ENCODE results near the gene RDH16. TPM values are rescaled to one million over a fixed set of nuclear protein-coding genes. Genes with fewer than 3 reads are reported as not detected.
"Not testable (repeated sequence)": the region's sequence is repeated elsewhere in the genome, so short reads cannot be mapped to it uniquely, and the experiment has no call there.

RDH16 gene
- total RNA-seq, 4 donors from 2014 or later = 0.38 to 4.5 (median 2.1) TPM

DNA sequence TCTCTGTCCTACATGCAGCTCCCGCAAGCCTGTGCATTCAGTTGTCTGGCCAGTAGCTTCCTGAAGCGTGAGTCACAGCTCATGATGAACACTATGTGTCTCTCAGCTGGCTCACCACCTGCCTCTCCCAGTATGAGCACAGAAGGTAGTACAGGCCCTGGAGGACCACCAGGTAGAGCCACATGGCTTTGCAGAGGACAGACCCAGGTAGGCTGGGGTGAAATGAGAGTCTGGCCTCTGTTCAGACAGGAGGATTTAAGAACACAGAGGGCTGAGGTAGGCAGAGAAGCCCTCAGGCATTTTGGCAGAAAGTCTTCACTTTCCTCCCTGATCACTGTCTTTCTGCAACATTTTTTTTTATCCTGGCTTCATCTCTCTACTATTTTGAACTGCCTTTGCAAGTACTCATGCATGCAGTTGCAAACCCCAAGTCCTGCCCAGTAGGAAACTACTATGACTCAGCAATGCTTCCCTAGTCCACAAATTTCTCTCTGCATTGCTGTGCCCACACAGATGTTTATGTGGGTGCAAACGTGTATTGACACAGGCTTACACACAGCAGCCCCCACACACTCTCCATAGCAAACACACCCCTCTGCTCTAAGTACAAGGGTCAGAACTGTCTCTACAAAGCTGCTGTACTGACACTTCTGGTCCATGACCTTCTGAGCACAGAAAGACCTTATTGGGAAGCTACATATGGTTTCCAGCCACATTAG lies 15.9 kb downstream of the RDH16 start:
- no peak for DNase-seq
- peak overlapping the region; percentile 16 to 73 (median 52) for H3K27ac ChIP-seq
- H3K4me1 ChIP-seq = peaks cover 0 to 18% (median 10%) of the 10 kb centered on the region in 3 donors
- H3K36me3 ChIP-seq = no peaks in the 10 kb centered on the region
- no peaks in the 10 kb centered on the region for H3K27me3 ChIP-seq
- 0% methylated on average over 1 of the region's 3 CpGs for WGBS, 2 donors
- H3K4me3 ChIP-seq = no peak overlapping the region
- TF ChIP-seq POLR2A (IDR thresholded peaks at IDR 0.05) = no peak
- TF ChIP-seq, protein P1, sequence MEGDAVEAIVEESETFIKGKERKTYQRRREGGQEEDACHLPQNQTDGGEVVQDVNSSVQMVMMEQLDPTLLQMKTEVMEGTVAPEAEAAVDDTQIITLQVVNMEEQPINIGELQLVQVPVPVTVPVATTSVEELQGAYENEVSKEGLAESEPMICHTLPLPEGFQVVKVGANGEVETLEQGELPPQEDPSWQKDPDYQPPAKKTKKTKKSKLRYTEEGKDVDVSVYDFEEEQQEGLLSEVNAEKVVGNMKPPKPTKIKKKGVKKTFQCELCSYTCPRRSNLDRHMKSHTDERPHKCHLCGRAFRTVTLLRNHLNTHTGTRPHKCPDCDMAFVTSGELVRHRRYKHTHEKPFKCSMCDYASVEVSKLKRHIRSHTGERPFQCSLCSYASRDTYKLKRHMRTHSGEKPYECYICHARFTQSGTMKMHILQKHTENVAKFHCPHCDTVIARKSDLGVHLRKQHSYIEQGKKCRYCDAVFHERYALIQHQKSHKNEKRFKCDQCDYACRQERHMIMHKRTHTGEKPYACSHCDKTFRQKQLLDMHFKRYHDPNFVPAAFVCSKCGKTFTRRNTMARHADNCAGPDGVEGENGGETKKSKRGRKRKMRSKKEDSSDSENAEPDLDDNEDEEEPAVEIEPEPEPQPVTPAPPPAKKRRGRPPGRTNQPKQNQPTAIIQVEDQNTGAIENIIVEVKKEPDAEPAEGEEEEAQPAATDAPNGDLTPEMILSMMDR (IDR thresholded peaks at IDR 0.05) = no peak
- intact Hi-C loops (cut with DNase I) = no loop called here
- H3K9me3 ChIP-seq = no peaks in the 10 kb centered on the region

DNA sequence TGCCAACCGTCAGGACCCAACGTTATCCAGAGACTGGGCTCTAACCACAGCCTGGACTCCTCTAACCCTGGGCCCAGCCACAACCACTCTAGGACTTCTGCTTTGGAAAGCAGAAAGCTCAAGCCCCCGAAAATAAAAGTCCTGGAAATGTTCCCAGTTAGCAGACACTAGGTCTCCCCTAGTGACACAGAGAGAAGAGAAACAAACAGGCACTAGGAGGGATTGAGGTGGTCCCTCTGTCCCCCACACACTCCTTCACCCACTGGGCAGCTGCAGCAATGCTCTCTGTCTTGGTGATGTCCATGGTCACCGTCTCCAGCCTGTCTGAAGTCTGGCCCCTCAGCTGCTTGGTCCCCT lies 16.5 kb downstream of the RDH16 start:
- WGBS, 2 donors = no CpG with 5 or more reads among the region's 4 CpGs
- H3K9me3 ChIP-seq; H3K36me3 ChIP-seq; H3K27ac ChIP-seq; intact Hi-C loops (cut with DNase I); H3K27me3 ChIP-seq; DNase-seq; H3K4me3 ChIP-seq: not testable (repeated sequence)
- H3K4me1 ChIP-seq = peaks cover 0 to 18% (median 10%) of the 10 kb centered on the region in 3 donors

DNA sequence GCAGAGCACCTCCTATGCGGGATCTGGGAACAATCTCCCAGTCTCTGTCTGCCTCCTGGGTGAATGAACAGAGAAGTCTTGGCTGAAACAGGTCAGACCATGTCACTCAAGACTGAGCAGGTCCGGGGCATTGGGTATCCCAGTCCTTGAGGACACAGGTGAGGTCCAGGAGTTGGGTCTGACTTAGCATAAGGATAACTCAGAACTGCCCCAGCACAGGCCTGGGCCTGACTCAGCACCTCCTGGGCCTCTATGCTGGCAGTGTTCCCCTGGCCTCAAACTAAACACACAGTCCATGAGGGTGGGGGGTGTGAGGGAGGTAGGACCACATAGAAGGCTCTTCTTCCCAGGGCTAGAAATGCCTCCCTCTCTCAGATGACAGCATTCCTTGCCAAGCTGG lies 21.7 kb downstream of the RDH16 start:
- Histone ChIP-seq H3K4me3 (no peak overlapping the region), H3K9me3 (no peaks in the 10 kb centered on the region), H3K36me3 (no peaks in the 10 kb centered on the region), H3K27me3 (no peaks in the 10 kb centered on the region), H3K27ac (peak overlapping the region in 2 of 4 donors; percentile 50 to 75), H3K4me1 (peaks cover 19 to 52% (median 28%) of the 10 kb centered on the region in 3 donors)
- 32 to 58% methylated on average over 2 of the region's 2 CpGs for WGBS, 2 donors
- intact Hi-C loops (cut with DNase I) = no loop called here
- TF ChIP-seq, protein P1 (IDR thresholded peaks at IDR 0.05) = no peak
- no peak for TF ChIP-seq POLR2A (IDR thresholded peaks at IDR 0.05)
- DNase-seq = no peak

DNA sequence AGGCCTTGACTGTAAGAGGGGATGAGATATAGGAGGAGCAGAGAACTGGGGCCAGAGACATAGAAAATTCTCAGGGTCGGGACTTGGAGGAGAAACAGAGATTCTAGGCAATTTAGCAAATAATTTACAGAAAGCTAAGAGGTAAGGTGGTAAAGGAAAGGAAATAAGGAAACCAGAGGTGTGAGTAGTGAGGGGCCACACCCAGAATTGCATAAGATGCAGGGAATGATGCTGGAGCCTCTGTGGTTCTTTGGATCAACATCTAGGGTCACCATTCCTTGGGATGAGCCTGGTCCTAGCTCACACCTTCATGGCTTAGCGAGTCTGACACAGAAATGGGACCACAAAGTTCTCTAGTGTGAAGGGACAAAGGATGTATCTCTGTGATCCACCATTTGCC lies 22.3 kb downstream of the RDH16 start:
- no peak for DNase-seq
- no peaks in the 10 kb centered on the region for H3K9me3 ChIP-seq
- TF ChIP-seq, protein P1 (IDR thresholded peaks at IDR 0.05) = no peak
- no peak for TF ChIP-seq POLR2A (IDR thresholded peaks at IDR 0.05)
- H3K27me3 ChIP-seq = no peaks in the 10 kb centered on the region
- H3K4me1 ChIP-seq = peaks cover 19 to 57% (median 28%) of the 10 kb centered on the region in 3 donors
- intact Hi-C loops (cut with DNase I) = no loop called here
- H3K4me3 ChIP-seq = no peak overlapping the region
- H3K27ac ChIP-seq = peak overlapping the region in 3 of 4 donors; percentile 50 to 81 (median 75)
- 46 to 49% methylated on average over 2 of the region's 2 CpGs for WGBS, 2 donors
- H3K36me3 ChIP-seq = no peaks in the 10 kb centered on the region

DNA sequence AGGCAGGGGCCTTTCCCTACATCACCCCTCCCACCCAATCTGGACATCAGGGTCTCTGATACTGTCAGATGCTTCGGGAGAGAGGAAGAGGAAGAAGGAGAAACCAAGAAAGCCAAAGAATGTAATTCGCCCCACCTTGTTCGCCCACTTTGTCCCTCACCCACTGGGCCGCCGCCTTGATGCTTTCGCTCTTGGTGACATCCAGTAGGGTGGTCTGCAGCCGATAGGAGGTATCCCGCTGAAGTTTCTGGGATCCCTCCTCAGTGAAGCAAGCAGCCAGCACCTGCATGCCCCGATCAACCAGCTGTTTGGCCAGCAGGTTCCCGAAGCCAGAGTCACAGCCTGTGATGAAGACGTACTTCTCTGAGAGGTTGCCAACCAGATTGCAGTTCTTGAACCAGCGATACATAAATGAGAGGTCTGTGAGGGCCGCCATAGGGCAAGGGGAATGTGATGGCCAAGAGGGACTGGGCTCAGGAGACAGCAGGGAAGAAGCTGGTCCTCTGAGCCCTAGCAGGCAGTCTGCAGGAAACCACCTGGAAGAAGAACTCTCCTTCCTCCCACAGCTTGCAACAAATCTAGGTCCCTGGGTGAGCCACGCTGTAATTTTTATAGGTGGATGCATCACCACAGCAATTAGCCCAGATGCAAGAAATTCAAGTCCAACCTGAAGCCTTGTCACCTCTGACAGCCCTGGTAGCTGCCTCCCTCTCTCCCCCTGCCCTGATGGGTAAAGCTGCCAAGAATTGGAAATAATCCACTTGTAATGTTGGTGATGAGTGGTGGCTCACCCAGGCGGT lies 23.4 kb downstream of the RDH16 start, which contains the start of gene SDR9C7:
TSS of gene SDR9C7 (minus strand) at position 583 of the 800 bp plus-strand sequence. CDS start at position 436, 147 bp downstream.
- Histone ChIP-seq H3K27me3 (no peaks in the 10 kb centered on the region), H3K27ac (peak within 1 kb of the TSS; percentile 59 to 81 (median 72)), H3K4me3 (peak within 1 kb of the TSS in 2 of 4 donors; percentile 3 to 18), H3K36me3 (no peaks in the 10 kb centered on the region), H3K9me3 (no peaks in the 10 kb centered on the region), H3K4me1 (peaks cover 19 to 60% (median 28%) of the 10 kb centered on the region in 3 donors)
- intact Hi-C loops (cut with DNase I) = no loop called here
- no peak for TF ChIP-seq POLR2A (IDR thresholded peaks at IDR 0.05)
- TF ChIP-seq, protein P1 (IDR thresholded peaks at IDR 0.05) = no peak
- WGBS, 2 donors = 80 to 91% methylated on average over 11 to 15 of the region's 15 CpGs
- no peak for DNase-seq

Data from esophagus squamous epithelium (tissue), 5 donors.